GM20000 (cell line): Measurements from ENCODE around the gene RNF152.

ENCODE experiments used
- DNase-seq: peaks from one replicate; pipeline ENCODE4 v3.0.0; 2012; ENCODE audit warnings: low spot score
- CTCF ChIP-seq: IDR thresholded peaks from 2 replicates; pipeline ENCODE4 v1.5.1; 2012; ENCODE audit warnings: mild to moderate bottlenecking, control low read depth; ENCODE audit errors: extremely low read depth, missing control alignments

RNF152 gene

GRCh38 chr18:61888622-61889021 lies 4.2 kb downstream of the RNF152 start:
- TF ChIP-seq CTCF = no peak
- DNase-seq = no peak

GRCh38 chr18:61887838-61888237 lies 5.0 kb downstream of the RNF152 start:
- no peak for DNase-seq
- no peak for TF ChIP-seq CTCF

GRCh38 chr18:61883547-61883946 lies 9.3 kb downstream of the RNF152 start:
- TF ChIP-seq CTCF = no peak
- no peak for DNase-seq

- DNase-seq = no peak
- TF ChIP-seq CTCF = no peak
Measured at GRCh38 chr18:61882296-61883004, 10.4 kb downstream of the RNF152 start.

DNA sequence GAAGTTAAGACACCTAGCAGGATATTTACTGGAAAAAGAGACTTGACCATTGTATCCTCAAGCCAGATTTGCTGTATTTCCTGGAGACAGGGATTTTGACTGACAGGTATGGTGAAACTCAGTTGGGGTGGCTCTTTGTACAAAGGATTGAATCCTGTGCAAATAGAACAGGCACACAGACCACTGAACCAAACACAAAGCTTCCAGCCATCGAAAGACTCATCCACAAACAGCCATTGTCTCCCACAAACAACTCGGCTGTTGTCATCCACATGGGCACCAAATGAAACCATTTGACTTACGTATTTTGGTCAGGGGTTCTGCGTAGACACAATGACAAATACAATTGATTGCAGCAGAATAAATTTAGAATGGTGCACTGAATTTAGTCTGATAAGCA lies 15.9 kb downstream of the RNF152 start:
- TF ChIP-seq CTCF = no peak
- DNase-seq = no peak

- DNase-seq = no peak
- TF ChIP-seq CTCF = no peak
Measured at GRCh38 chr18:61870151-61870550, 22.7 kb downstream of the RNF152 start.

- no peak for TF ChIP-seq CTCF
- DNase-seq = no peak
Measured at GRCh38 chr18:61869636-61870035, 23.2 kb downstream of the RNF152 start.
